ENCODE results near the gene SLC7A6OS.

SLC7A6OS gene

DNA sequence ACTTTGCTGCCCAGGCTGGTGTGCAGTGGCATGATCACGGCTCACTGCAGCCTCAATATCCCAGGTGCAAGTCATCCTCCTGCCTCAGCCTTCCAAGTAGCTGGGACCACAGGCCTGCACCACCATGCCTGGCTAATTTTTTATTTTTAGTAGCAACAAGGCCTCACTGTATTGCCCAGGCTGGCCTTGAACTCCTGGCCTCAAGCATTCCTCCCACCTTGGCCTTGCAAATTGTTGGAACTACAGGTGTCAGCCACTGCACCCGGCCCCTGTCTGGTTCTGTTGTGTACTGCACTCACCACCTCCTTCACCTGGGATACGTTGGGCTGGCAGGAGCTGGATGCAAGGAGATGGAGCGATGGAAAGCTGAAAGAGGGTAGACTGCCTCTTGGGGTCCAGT, 57.0 kb downstream of the SLC7A6OS start:
- DNase-seq (ENCODE audit: low read depth in 3 of 3) = no peak

GRCh38 chr16:68252383-68252782, 58.4 kb downstream of the SLC7A6OS start:
- no peak for DNase-seq (ENCODE audit: low read depth in 3 of 3)

DNA sequence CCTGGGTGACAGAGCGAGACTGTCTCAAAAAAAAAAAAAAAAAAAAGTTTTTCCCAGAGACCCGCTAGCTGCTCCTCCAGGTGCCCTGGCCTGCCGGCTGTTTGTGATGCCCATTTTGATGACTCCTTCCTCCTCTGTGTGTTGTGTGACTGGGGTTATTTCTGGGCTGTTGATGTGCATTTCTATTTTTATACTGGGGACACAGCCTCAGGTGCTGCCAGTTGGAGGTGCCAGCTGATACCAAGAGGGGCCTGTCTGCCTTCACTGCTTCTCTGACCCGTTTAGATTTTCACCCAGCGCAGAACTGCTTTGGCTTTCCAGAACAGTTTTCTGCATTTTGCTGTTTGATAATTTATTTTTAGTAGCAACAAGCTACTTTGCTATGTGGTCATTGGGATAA, 58.9 kb downstream of the SLC7A6OS start:
- no peak for DNase-seq (ENCODE audit: low read depth in 3 of 3)

GRCh38 chr16:68250951-68251350, 59.8 kb downstream of the SLC7A6OS start:
- DNase-seq (ENCODE audit: low read depth in 3 of 3) = no peak

GRCh38 chr16:68249371-68249770, 61.4 kb downstream of the SLC7A6OS start:
- no peak for DNase-seq (ENCODE audit: low read depth in 3 of 3)
